NB4 (cell line): ENCODE data around the gene KAT6B.

ENCODE experiments used
- POLR2A ChIP-seq: IDR thresholded peaks from 2 replicates; pipeline ENCODE4 v1.6.1; 2011; ENCODE audit warnings: mild to moderate bottlenecking; ENCODE audit not compliant: insufficient read length; ENCODE audit errors: extremely low read depth
- TF ChIP-seq, protein P1 (sequence below): IDR thresholded peaks from one replicate; pipeline ENCODE4 v1.5.1; 2012; ENCODE audit warnings: low read depth, low read length

GRCh38 chr10:74929197-74929596 is 102.8 kb downstream of the KAT6B start:
- TF ChIP-seq, protein P1, sequence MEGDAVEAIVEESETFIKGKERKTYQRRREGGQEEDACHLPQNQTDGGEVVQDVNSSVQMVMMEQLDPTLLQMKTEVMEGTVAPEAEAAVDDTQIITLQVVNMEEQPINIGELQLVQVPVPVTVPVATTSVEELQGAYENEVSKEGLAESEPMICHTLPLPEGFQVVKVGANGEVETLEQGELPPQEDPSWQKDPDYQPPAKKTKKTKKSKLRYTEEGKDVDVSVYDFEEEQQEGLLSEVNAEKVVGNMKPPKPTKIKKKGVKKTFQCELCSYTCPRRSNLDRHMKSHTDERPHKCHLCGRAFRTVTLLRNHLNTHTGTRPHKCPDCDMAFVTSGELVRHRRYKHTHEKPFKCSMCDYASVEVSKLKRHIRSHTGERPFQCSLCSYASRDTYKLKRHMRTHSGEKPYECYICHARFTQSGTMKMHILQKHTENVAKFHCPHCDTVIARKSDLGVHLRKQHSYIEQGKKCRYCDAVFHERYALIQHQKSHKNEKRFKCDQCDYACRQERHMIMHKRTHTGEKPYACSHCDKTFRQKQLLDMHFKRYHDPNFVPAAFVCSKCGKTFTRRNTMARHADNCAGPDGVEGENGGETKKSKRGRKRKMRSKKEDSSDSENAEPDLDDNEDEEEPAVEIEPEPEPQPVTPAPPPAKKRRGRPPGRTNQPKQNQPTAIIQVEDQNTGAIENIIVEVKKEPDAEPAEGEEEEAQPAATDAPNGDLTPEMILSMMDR, result no peak
- no peak for TF ChIP-seq POLR2A
